Esophagus squamous epithelium (tissue), 5 donors: ENCODE measurements around the gene KRCC1. TPM values are rescaled to one million over a fixed set of nuclear protein-coding genes. Genes with fewer than 3 reads are reported as not detected.

ENCODE experiments used
- DNase-seq: peaks from one replicate; lab custom pipeline; 2025; lab: John Stamatoyannopoulos, UW
- H3K27ac ChIP-seq, 4 donors: fragments of 200-600 bp; sonication (generic); one replicate each; pipeline ENCODE4 v1.5.1; 2016 to 2019; ENCODE audit warnings: mild to moderate bottlenecking in 1 of 4
- H3K27me3 ChIP-seq, 4 donors: fragments of 200-600 bp; sonication (generic); 1 replicate in 3 of 4; 2 replicates in 1 of 4; pipeline versions ENCODE4 v1.5.1 to v1.6.0; 2017 to 2021; ENCODE audit warnings: antibody characterized with exemption in 1 of 4
- H3K36me3 ChIP-seq, 3 donors: fragments of 200-600 bp; sonication (generic); one replicate each; pipeline ENCODE4 v1.5.1; 2016 to 2019
- H3K4me1 ChIP-seq, 3 donors: fragments of 200-600 bp; sonication (generic); one replicate each; pipeline ENCODE4 v1.5.1; 2017 to 2019
- H3K4me3 ChIP-seq, 4 donors: fragments of 200-600 bp; sonication (generic); 1 replicate in 3 of 4; 2 replicates in 1 of 4; pipeline ENCODE4 v1.5.1; 2016 to 2019; ENCODE audit warnings: mild to moderate bottlenecking in 2 of 4, moderate library complexity in 1 of 4
- H3K9me3 ChIP-seq, 3 donors: fragments of 200-600 bp; sonication (generic); one replicate each; pipeline ENCODE4 v1.5.1; 2016 to 2019
- POLR2A ChIP-seq, 4 donors: fragments of 450-650 bp; IDR thresholded peaks; one replicate each; pipeline ENCODE4 v1.6.1; 2017; ENCODE audit warnings: antibody characterized with exemption in 4 of 4, mild to moderate bottlenecking in 4 of 4, moderate library complexity in 3 of 4
- WGBS, 2 donors: methylation state at CpG; one replicate each; pipeline ENCODE4 v1.1.5; 2018; 5-methylcytosine and 5-hydroxymethylcytosine counted together
- intact Hi-C: fragments of 100-400 bp; cut with DNase I; formaldehyde crosslinking; loops from one replicate; pipeline ENCODE4 v1.15.0; 2022
- total RNA-seq, 4 donors: library from RNA; depleted of rRNA; stranded (reverse); fragments of >200 nt; gene quantifications; one replicate each; pipeline ENCODE4 v1.1.0, GENCODE V29; 2016
- TF ChIP-seq, protein P1 (sequence below), 6 experiments: fragments of 450-650 bp in 4 of 6; fragments of 200-600 bp in 2 of 6; sonication (generic) in 2 of 6; IDR thresholded peaks; one replicate each; pipeline ENCODE4 v1.5.1; 2016 to 2019; ENCODE audit warnings: antibody characterized with exemption in 6 of 6, mild to moderate bottlenecking in 4 of 6, moderate library complexity in 4 of 6
- donor health status: DM: yes; HTN: yes; CAD: no.

Gene KRCC1
- total RNA-seq, 4 donors from 2014 or later = 11.7 to 28.4 (median 20.1) TPM

DNA sequence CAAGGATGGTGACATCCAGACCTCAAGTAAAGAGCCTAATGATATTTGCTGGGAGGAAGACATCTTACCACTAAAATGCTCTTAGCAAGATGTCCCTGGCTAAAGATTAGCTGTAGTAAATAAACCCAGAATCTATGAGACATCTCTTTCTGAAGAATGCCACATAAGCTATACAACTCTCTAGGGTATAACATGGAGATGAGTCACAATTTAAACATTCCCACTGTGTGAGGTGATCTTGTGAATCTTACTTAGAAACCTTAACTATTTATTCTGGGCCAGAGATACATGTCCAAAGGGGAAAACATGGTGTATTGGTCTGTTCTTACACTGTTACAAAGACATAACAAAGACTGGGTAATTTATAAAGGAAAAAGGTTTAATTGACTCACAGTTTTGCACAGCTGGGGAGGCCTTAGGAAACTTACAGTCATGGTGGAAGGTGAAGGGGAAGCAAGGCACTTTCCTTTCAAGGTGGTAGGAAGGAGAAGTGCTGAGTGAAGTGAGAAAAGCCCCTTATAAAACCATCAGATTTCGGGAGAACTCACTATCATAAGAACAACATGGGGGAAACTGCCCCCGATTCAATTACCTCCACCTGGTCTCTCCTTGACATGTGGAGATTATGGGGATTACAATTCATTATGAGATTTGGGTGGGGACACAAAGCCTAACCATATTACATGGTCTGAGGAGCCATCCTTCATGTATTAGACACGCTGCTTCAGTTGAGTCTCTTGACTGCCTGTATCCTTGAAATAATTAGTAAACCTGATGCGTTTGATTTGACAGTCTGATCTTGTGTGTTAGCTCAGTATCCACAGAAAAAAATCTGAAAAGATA lies 17.1 kb downstream of the KRCC1 start:
- Histone ChIP-seq H3K27ac (peak overlapping the region in 1 of 4 donors; percentile 11), H3K4me3 (no peak overlapping the region), H3K36me3 (peaks cover 0 to 23% (median 0%) of the 10 kb centered on the region in 3 donors), H3K27me3 (no peaks in the 10 kb centered on the region), H3K9me3 (no peaks in the 10 kb centered on the region), H3K4me1 (peaks cover 3 to 16% (median 6%) of the 10 kb centered on the region in 3 donors)
- intact Hi-C loops = no loop called here
- TF ChIP-seq POLR2A (IDR thresholded peaks at IDR 0.05) = no peak
- TF ChIP-seq, protein P1, sequence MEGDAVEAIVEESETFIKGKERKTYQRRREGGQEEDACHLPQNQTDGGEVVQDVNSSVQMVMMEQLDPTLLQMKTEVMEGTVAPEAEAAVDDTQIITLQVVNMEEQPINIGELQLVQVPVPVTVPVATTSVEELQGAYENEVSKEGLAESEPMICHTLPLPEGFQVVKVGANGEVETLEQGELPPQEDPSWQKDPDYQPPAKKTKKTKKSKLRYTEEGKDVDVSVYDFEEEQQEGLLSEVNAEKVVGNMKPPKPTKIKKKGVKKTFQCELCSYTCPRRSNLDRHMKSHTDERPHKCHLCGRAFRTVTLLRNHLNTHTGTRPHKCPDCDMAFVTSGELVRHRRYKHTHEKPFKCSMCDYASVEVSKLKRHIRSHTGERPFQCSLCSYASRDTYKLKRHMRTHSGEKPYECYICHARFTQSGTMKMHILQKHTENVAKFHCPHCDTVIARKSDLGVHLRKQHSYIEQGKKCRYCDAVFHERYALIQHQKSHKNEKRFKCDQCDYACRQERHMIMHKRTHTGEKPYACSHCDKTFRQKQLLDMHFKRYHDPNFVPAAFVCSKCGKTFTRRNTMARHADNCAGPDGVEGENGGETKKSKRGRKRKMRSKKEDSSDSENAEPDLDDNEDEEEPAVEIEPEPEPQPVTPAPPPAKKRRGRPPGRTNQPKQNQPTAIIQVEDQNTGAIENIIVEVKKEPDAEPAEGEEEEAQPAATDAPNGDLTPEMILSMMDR (IDR thresholded peaks at IDR 0.05) = no peak
- DNase-seq = no peak
- 87 to 90% methylated on average over 4 of the region's 4 CpGs for WGBS, 2 donors

- Histone ChIP-seq H3K27ac (no peak overlapping the region), H3K27me3 (no peaks in the 10 kb centered on the region), H3K36me3 (peaks cover 0 to 42% (median 4%) of the 10 kb centered on the region in 3 donors), H3K4me1 (peaks cover 0 to 16% (median 0%) of the 10 kb centered on the region in 3 donors), H3K4me3 (no peak overlapping the region), H3K9me3 (no peaks in the 10 kb centered on the region)
- intact Hi-C loops = no loop called here
- no peak for DNase-seq
- TF ChIP-seq, protein P1 (IDR thresholded peaks at IDR 0.05) = no peak
Measured at GRCh38 chr2:88036606-88037005, 19.0 kb downstream of the KRCC1 start.

GRCh38 chr2:88036182-88036581 lies 19.4 kb downstream of the KRCC1 start:
- TF ChIP-seq, protein P1 (IDR thresholded peaks at IDR 0.05) = no peak
- no peak for TF ChIP-seq POLR2A (IDR thresholded peaks at IDR 0.05)
- Histone ChIP-seq H3K9me3 (no peaks in the 10 kb centered on the region), H3K36me3 (peaks cover 0 to 46% (median 4%) of the 10 kb centered on the region in 3 donors), H3K27ac (no peak overlapping the region), H3K4me1 (peaks cover 0 to 16% (median 0%) of the 10 kb centered on the region in 3 donors), H3K4me3 (no peak overlapping the region), H3K27me3 (no peaks in the 10 kb centered on the region)
- WGBS, 2 donors = 79 to 80% methylated on average over 2 of the region's 2 CpGs
- intact Hi-C loops = no loop called here
- DNase-seq = no peak

- Histone ChIP-seq H3K4me3 (no peak overlapping the region), H3K4me1 (no peaks in the 10 kb centered on the region), H3K9me3 (no peaks in the 10 kb centered on the region), H3K27ac (no peak overlapping the region), H3K36me3 (peaks cover 0 to 85% (median 4%) of the 10 kb centered on the region in 3 donors), H3K27me3 (no peaks in the 10 kb centered on the region)
- DNase-seq = no peak
- intact Hi-C loops = no loop called here
- TF ChIP-seq POLR2A (IDR thresholded peaks at IDR 0.05) = no peak
- TF ChIP-seq, protein P1 (IDR thresholded peaks at IDR 0.05) = no peak
- WGBS, 2 donors = 93 to 96% methylated on average over 7 of the region's 7 CpGs
Measured at GRCh38 chr2:88032070-88032702, 23.4 kb downstream of the KRCC1 start.

DNA sequence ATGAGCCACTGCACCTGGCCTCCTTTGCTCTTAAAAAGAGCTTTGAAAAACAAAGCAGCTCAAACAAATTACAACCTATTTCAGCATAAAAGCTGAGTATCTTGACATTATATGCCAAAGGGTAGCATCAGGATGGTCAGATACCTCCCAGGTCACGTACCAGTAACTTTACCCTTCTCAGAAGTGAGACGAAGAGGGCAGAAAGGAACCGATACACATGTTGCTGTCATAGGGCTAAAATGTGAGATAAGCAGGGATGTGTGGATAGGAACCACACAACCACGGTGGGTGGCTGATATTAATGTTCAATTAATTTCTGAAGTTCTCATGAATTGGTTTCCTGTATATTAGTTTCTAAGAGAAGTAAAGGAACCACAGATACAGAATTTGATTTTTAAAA lies 26.7 kb downstream of the KRCC1 start:
- DNase-seq = no peak
- intact Hi-C loops = no loop called here
- Histone ChIP-seq H3K36me3 (peaks cover 0 to 77% (median 4%) of the 10 kb centered on the region in 3 donors), H3K27ac (no peak overlapping the region), H3K9me3 (no peaks in the 10 kb centered on the region), H3K27me3 (no peaks in the 10 kb centered on the region), H3K4me3 (no peak overlapping the region), H3K4me1 (no peaks in the 10 kb centered on the region)
- no peak for TF ChIP-seq POLR2A (IDR thresholded peaks at IDR 0.05)
- TF ChIP-seq, protein P1 (IDR thresholded peaks at IDR 0.05) = no peak
- 92 to 95% methylated on average over 4 of the region's 4 CpGs for WGBS, 2 donors
